ENCODE data around the gene TMEM45A.
"Not testable (repeated sequence)": the region's sequence is repeated elsewhere in the genome, so short reads cannot be mapped to it uniquely, and the experiment has no call there.

TMEM45A gene

GRCh38 chr3:100492059-100493006 is at the start of gene TMEM45A:
Gene TMEM45A (plus strand): TSS chr3:100492619. CDS start chr3:100555212, 62,593 bp downstream.
- DNase-seq (ENCODE audit: extremely low read depth in 1 of 2, low read depth in 1 of 2), result peak; percentile 68 to 72

GRCh38 chr3:100443690-100444089 is 48.7 kb upstream of the TMEM45A start:
- no peak for DNase-seq (ENCODE audit: extremely low read depth in 1 of 2, low read depth in 1 of 2)

- not testable (repeated sequence) for DNase-seq (ENCODE audit: extremely low read depth in 1 of 2, low read depth in 1 of 2)
Observed at GRCh38 chr3:100447067-100447466, 45.4 kb upstream of the TMEM45A start.

- DNase-seq (ENCODE audit: extremely low read depth in 1 of 2, low read depth in 1 of 2), result no peak
Observed at GRCh38 chr3:100448079-100448478, 44.3 kb upstream of the TMEM45A start.

- no peak for DNase-seq (ENCODE audit: extremely low read depth in 1 of 2, low read depth in 1 of 2)
Observed at GRCh38 chr3:100449214-100449613, 43.2 kb upstream of the TMEM45A start.

GRCh38 chr3:100454677-100455076 is 37.7 kb upstream of the TMEM45A start:
- DNase-seq (ENCODE audit: extremely low read depth in 1 of 2, low read depth in 1 of 2), result no peak

- DNase-seq (ENCODE audit: extremely low read depth in 1 of 2, low read depth in 1 of 2), result no peak
Observed at GRCh38 chr3:100455841-100456550, 36.4 kb upstream of the TMEM45A start.

GRCh38 chr3:100456745-100457144 is 35.7 kb upstream of the TMEM45A start:
- no peak for DNase-seq (ENCODE audit: extremely low read depth in 1 of 2, low read depth in 1 of 2)

GRCh38 chr3:100457811-100458210 is 34.6 kb upstream of the TMEM45A start:
- DNase-seq (ENCODE audit: extremely low read depth in 1 of 2, low read depth in 1 of 2), result no peak

- no peak for DNase-seq (ENCODE audit: extremely low read depth in 1 of 2, low read depth in 1 of 2)
Observed at GRCh38 chr3:100458814-100459213, 33.6 kb upstream of the TMEM45A start.

GRCh38 chr3:100463002-100463401 is 29.4 kb upstream of the TMEM45A start:
- no peak for DNase-seq (ENCODE audit: extremely low read depth in 1 of 2, low read depth in 1 of 2)

GRCh38 chr3:100463646-100464155 is 28.7 kb upstream of the TMEM45A start:
- no peak for DNase-seq (ENCODE audit: extremely low read depth in 1 of 2, low read depth in 1 of 2)

GRCh38 chr3:100465892-100466777 is 26.3 kb upstream of the TMEM45A start:
- no peak for DNase-seq (ENCODE audit: extremely low read depth in 1 of 2, low read depth in 1 of 2)

- no peak for DNase-seq (ENCODE audit: extremely low read depth in 1 of 2, low read depth in 1 of 2)
Observed at GRCh38 chr3:100467133-100467532, 25.3 kb upstream of the TMEM45A start.

GRCh38 chr3:100468676-100469075 is 23.7 kb upstream of the TMEM45A start:
- no peak for DNase-seq (ENCODE audit: extremely low read depth in 1 of 2, low read depth in 1 of 2)

GRCh38 chr3:100470951-100471350 is 21.5 kb upstream of the TMEM45A start:
- DNase-seq (ENCODE audit: extremely low read depth in 1 of 2, low read depth in 1 of 2), result no peak

GRCh38 chr3:100471444-100471843 is 21.0 kb upstream of the TMEM45A start:
- DNase-seq (ENCODE audit: extremely low read depth in 1 of 2, low read depth in 1 of 2), result no peak

- not testable (repeated sequence) for DNase-seq (ENCODE audit: extremely low read depth in 1 of 2, low read depth in 1 of 2)
Observed at GRCh38 chr3:100477851-100478360, 14.5 kb upstream of the TMEM45A start.

- DNase-seq (ENCODE audit: extremely low read depth in 1 of 2, low read depth in 1 of 2), result not testable (repeated sequence)
Observed at GRCh38 chr3:100478521-100478920, 13.9 kb upstream of the TMEM45A start.

- DNase-seq (ENCODE audit: extremely low read depth in 1 of 2, low read depth in 1 of 2), result no peak
Observed at GRCh38 chr3:100480081-100480480, 12.3 kb upstream of the TMEM45A start.
